SK-N-DZ (cell line): Measurements from ENCODE around the gene ABHD17A.
"Not testable (repeated sequence)": the region's sequence is repeated elsewhere in the genome, so short reads cannot be mapped to it uniquely, and the experiment has no call there.

Experiments
- DNase-seq: peaks from one replicate; pipeline ENCODE4 v3.0.0-alpha.2; 2015; ENCODE audit warnings: low spot score

Gene ABHD17A

GRCh38 chr19:1881393-1882088 lies 3.8 kb downstream of the ABHD17A start:
- not testable (repeated sequence) for DNase-seq

- DNase-seq: no peak
Observed at GRCh38 chr19:1880611-1881392, 4.5 kb downstream of the ABHD17A start.

- DNase-seq: not testable (repeated sequence)
Observed at GRCh38 chr19:1879982-1880381, 5.3 kb downstream of the ABHD17A start.

GRCh38 chr19:1878583-1878982 lies 6.7 kb downstream of the ABHD17A start:
- DNase-seq: not testable (repeated sequence)

- not testable (repeated sequence) for DNase-seq
Observed at GRCh38 chr19:1877280-1877660, 8.0 kb downstream of the ABHD17A start.

GRCh38 chr19:1876496-1877279 lies 8.6 kb downstream of the ABHD17A start:
- DNase-seq: not testable (repeated sequence)

GRCh38 chr19:1875646-1876495 lies 9.4 kb downstream of the ABHD17A start:
- peak; percentile 89 for DNase-seq

GRCh38 chr19:1875265-1875645 lies 10.0 kb downstream of the ABHD17A start:
- not testable (repeated sequence) for DNase-seq

GRCh38 chr19:1874554-1875185 lies 10.6 kb downstream of the ABHD17A start:
- DNase-seq: no peak

- DNase-seq: no peak
Observed at GRCh38 chr19:1873524-1874473, 11.5 kb downstream of the ABHD17A start.

- DNase-seq: no peak
Observed at GRCh38 chr19:1872807-1873523, 12.3 kb downstream of the ABHD17A start.

- no peak for DNase-seq
Observed at GRCh38 chr19:1871630-1872029, 13.7 kb downstream of the ABHD17A start.

- DNase-seq: no peak
Observed at GRCh38 chr19:1871140-1871597, 14.1 kb downstream of the ABHD17A start.

GRCh38 chr19:1868971-1869370 lies 16.3 kb downstream of the ABHD17A start:
- no peak for DNase-seq

GRCh38 chr19:1867349-1867724 lies 18.0 kb downstream of the ABHD17A start:
- no peak for DNase-seq

GRCh38 chr19:1866693-1867348 lies 18.5 kb downstream of the ABHD17A start:
- no peak for DNase-seq

GRCh38 chr19:1865172-1866010 lies 19.9 kb downstream of the ABHD17A start:
- DNase-seq: no peak
